Gastrocnemius medialis (tissue), 4 donors: Measurements from ENCODE around the gene NLGN1.

Source experiments
- CTCF ChIP-seq, 5 experiments: fragments of 450-650 bp in 3 of 5; fragments of 200-600 bp in 2 of 5; sonication (generic) in 2 of 5; IDR thresholded peaks in 4 of 5; conservative IDR thresholded peaks in 1 of 5; 1 replicate in 4 of 5; 2 replicates in 1 of 5; pipeline ENCODE4 v1.5.1; 2016 to 2019; ENCODE audit warnings: antibody characterized with exemption in 5 of 5, mild to moderate bottlenecking in 3 of 5, moderate library complexity in 3 of 5
- POLR2A ChIP-seq, 2 donors: fragments of 450-650 bp; IDR thresholded peaks; one replicate each; pipeline ENCODE4 v1.6.1; 2017; ENCODE audit warnings: antibody characterized with exemption in 2 of 2, mild to moderate bottlenecking in 2 of 2, moderate library complexity in 2 of 2

GRCh38 chr3:173841334-173841733 is 443.8 kb downstream of the NLGN1 start:
- TF ChIP-seq CTCF (IDR thresholded peaks at IDR 0.05 in 4 of 5, conservative IDR thresholded peaks at IDR 0.05 in 1 of 5), result no peak
- TF ChIP-seq POLR2A (IDR thresholded peaks at IDR 0.05), result no peak
